MCF 10A (cell line): ENCODE measurements around the gene OR5T3. TPM values are rescaled to one million over a fixed set of nuclear protein-coding genes. Genes with fewer than 3 reads are reported as not detected.

ENCODE experiments used
- BruUV-seq: library from RNA; stranded (reverse); fragments of 400-500 nt; replicated peaks from 2 replicates; lab custom pipeline; 2021; lab: Mats Ljungman, UMichigan
- CTCF ChIA-PET: fragments of 300-600 bp; sonication (Branson Sonifier 250); formaldehyde crosslinking; extraction: SDS; loops from one replicate; lab custom pipeline; 2021; ENCODE audit warnings: antibody characterized with exemption, inconsistent platforms; lab: Yijun Ruan, JAX
- POLR2A ChIA-PET: fragments of 300-600, 350-650 bp; sonication (Branson Sonifier 250); formaldehyde crosslinking; extraction: SDS; loops from one replicate; lab custom pipeline; 2020; ENCODE audit warnings: antibody characterized with exemption, inconsistent platforms; lab: Yijun Ruan, JAX
- DNase-seq: peaks from one replicate; pipeline ENCODE4 v3.0.0-alpha.2; 2018; ENCODE audit not compliant: unreplicated experiment
- H3K27ac Mint-ChIP-seq: one replicate; pipeline ENCODE4 v1.8.0; 2022; ENCODE audit warnings: mild to moderate bottlenecking, low read depth, mixed read lengths; ENCODE audit not compliant: unreplicated experiment
- H3K27me3 Mint-ChIP-seq: one replicate; pipeline ENCODE4 v1.8.0; 2022; ENCODE audit warnings: mixed read lengths; ENCODE audit not compliant: insufficient read depth, unreplicated experiment
- H3K36me3 Mint-ChIP-seq: one replicate; pipeline ENCODE4 v1.8.0; 2022; ENCODE audit warnings: mild to moderate bottlenecking, moderate library complexity, mixed read lengths; ENCODE audit not compliant: insufficient read depth, unreplicated experiment
- H3K4me1 Mint-ChIP-seq: one replicate; pipeline ENCODE4 v1.8.0; 2022; ENCODE audit warnings: mixed read lengths; ENCODE audit not compliant: insufficient read depth, unreplicated experiment
- H3K4me3 Mint-ChIP-seq: one replicate; pipeline ENCODE4 v1.8.0; 2022; ENCODE audit warnings: mild to moderate bottlenecking, moderate library complexity, mixed read lengths; ENCODE audit not compliant: unreplicated experiment
- H3K9me3 Mint-ChIP-seq: one replicate; pipeline ENCODE4 v1.8.0; 2022; ENCODE audit warnings: mixed read lengths; ENCODE audit not compliant: unreplicated experiment
- intact Hi-C: fragments of 100-400 bp; cut with micrococcal nuclease; formaldehyde crosslinking; loops from 2 replicates; pipeline ENCODE4 v1.14.1; 2022
- total RNA-seq: library from RNA; stranded (reverse); gene quantifications from 2 replicates; pipeline ENCODE4 v1.2.3, GENCODE V29; 2022
- TF ChIP-seq, protein P1 (sequence below): fragments of 200-600 bp; IDR thresholded peaks from one replicate; pipeline ENCODE4 v1.8.0; 2022; ENCODE audit warnings: antibody characterized with exemption, mild to moderate bottlenecking; ENCODE audit not compliant: unreplicated experiment

OR5T3 gene
- total RNA-seq, 1 experiment from 2014 or later, result not detected

DNA sequence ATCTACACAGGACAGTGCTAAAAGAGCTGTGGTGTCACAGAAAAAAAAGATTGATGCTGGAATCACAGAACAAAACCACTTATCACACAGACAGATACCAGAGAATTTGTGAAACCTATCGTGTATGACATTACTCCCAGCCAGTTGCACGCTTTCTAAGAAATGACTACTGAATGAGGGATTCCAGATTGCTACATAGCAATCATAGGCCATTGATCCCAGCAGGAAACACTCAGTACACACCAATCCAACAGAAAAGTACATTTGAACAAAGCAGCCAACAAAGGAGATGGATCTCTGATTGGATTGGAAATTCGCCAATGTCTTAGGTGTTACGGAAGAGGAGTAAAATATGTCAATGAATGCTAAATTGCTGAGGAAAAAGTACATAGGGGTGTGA is 44.8 kb downstream of the OR5T3 start:
- no peaks in the 10 kb centered on the region for H3K27me3 Mint-ChIP-seq
- H3K4me3 Mint-ChIP-seq, result no peak overlapping the region
- intact Hi-C loops, result no loop called here
- H3K4me1 Mint-ChIP-seq, result no peaks in the 10 kb centered on the region
- POLR2A ChIA-PET, result no interaction called here
- DNase-seq, result no peak
- CTCF ChIA-PET, result no interaction called here
- no TSS peak for BruUV-seq
- H3K36me3 Mint-ChIP-seq, result no peaks in the 10 kb centered on the region
- TF ChIP-seq, protein P1, sequence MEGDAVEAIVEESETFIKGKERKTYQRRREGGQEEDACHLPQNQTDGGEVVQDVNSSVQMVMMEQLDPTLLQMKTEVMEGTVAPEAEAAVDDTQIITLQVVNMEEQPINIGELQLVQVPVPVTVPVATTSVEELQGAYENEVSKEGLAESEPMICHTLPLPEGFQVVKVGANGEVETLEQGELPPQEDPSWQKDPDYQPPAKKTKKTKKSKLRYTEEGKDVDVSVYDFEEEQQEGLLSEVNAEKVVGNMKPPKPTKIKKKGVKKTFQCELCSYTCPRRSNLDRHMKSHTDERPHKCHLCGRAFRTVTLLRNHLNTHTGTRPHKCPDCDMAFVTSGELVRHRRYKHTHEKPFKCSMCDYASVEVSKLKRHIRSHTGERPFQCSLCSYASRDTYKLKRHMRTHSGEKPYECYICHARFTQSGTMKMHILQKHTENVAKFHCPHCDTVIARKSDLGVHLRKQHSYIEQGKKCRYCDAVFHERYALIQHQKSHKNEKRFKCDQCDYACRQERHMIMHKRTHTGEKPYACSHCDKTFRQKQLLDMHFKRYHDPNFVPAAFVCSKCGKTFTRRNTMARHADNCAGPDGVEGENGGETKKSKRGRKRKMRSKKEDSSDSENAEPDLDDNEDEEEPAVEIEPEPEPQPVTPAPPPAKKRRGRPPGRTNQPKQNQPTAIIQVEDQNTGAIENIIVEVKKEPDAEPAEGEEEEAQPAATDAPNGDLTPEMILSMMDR, result no peak
- no peak overlapping the region for H3K27ac Mint-ChIP-seq
- H3K9me3 Mint-ChIP-seq, result peaks cover 11% of the 10 kb centered on the region

Other genes starting within 250 kb of the OR5T3 start
- not detected in 2 replicates for gene OR5AS1, start 224.6 kb upstream of the OR5T3 start, total RNA-seq
- gene OR8I2, start 158.9 kb upstream of the OR5T3 start, total RNA-seq, result not detected in 2 replicates
- gene OR8H2, start 148.6 kb upstream of the OR5T3 start, total RNA-seq, result not detected in 2 replicates
- gene OR8H3, start 129.9 kb upstream of the OR5T3 start, total RNA-seq, result not detected in 2 replicates
- gene OR8J3, start 112.1 kb upstream of the OR5T3 start, total RNA-seq, result not detected in 2 replicates
- not detected in 2 replicates for gene OR8K5, start 91.9 kb upstream of the OR5T3 start, total RNA-seq
- gene OR5J2, start 75.6 kb upstream of the OR5T3 start, total RNA-seq, result not detected in 2 replicates
- not detected in 2 replicates for gene OR5T2, start 18.0 kb upstream of the OR5T3 start, total RNA-seq
- gene OR5T1, start 21.9 kb downstream of the OR5T3 start, total RNA-seq, result not detected in 2 replicates
- gene OR8H1, start 40.0 kb downstream of the OR5T3 start, total RNA-seq, result not detected in 2 replicates
- not detected in 2 replicates for gene OR8K3, start 62.9 kb downstream of the OR5T3 start, total RNA-seq
- not detected in 2 replicates for gene OR8K1, start 93.8 kb downstream of the OR5T3 start, total RNA-seq
- not detected in 2 replicates for gene OR8J1, start 102.0 kb downstream of the OR5T3 start, total RNA-seq
- not detected in 2 replicates for gene OR8U1, start 123.4 kb downstream of the OR5T3 start, total RNA-seq
- gene OR5AL1, start 160.4 kb downstream of the OR5T3 start, total RNA-seq, result not detected in 2 replicates
- not detected in 2 replicates for gene OR5M3, start 221.1 kb downstream of the OR5T3 start, total RNA-seq
- not detected in 2 replicates for gene OR5M8, start 239.1 kb downstream of the OR5T3 start, total RNA-seq